Anterior cingulate cortex (tissue), 58 donors: ENCODE data around the gene ERCC8.
"Not testable (repeated sequence)": the region's sequence is repeated elsewhere in the genome, so short reads cannot be mapped to it uniquely, and the experiment has no call there.

Experiments used
- DNase-seq, 58 donors: peaks; one replicate each; lab custom pipeline; 2025; lab: John Stamatoyannopoulos, UW

The ERCC8 gene

DNA sequence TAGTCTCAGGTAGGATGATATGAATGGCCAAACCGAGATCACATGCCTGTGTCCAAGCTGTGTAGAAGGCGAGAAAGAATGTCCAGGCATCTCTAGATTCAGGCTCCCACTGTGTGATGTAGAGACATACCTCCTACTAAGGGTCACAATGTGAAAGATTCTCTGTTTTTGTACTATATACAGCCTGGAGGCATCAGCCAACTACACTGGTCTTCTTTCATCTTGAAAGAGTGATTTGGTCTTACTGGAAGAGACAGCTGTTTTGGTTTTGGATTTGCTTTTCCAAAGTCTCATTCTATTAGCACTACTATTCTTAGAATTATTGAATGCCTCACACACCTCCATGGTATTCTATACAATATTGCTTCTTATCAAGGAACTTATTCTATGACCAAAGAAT is 26.4 kb downstream of the ERCC8 start:
- no peak for DNase-seq

GRCh38 chr5:60916646-60917045 is 28.2 kb downstream of the ERCC8 start:
- no peak for DNase-seq

DNA sequence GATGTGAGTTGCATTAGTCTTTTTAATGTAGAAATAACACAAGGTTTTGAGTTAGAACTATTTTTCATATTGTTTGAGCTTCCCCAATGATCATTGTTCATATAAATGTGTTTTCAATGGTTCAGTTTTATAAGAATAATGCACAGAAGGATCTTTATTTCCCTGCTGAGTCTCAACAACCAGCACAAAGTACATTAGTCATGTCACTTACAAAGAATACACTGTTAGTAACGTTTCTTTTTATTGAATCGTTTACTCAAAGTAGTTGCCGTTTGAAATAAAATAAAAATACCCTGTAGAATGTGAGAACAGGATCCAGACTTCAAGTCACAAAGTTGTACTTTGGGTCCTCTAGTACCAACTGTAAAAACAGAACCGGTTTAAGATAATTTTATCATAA is 41.5 kb downstream of the ERCC8 start:
- DNase-seq = peak in 1 of 58 donors; percentile 13

DNA sequence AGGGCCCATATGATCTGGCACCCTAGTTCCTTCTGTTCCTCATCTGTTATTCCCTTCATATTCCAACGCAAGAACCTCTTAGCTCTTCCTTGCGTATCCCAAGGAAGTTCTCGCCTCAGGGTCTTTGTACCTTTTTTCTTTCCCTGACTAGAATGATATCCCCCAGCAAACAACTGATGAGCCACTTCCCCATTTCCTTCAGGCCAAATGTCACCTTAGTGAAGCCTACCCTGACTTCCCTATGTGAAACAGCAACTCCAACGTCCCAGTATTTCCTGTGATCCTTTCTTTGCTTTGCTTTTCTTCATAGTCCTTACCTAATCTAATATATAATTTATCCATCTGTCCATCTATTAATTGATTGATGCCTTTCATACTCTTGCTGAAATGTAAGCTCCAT is 47.9 kb downstream of the ERCC8 start:
- no peak for DNase-seq

- no peak for DNase-seq
Measured at GRCh38 chr5:60893521-60893920, 51.3 kb downstream of the ERCC8 start.

DNA sequence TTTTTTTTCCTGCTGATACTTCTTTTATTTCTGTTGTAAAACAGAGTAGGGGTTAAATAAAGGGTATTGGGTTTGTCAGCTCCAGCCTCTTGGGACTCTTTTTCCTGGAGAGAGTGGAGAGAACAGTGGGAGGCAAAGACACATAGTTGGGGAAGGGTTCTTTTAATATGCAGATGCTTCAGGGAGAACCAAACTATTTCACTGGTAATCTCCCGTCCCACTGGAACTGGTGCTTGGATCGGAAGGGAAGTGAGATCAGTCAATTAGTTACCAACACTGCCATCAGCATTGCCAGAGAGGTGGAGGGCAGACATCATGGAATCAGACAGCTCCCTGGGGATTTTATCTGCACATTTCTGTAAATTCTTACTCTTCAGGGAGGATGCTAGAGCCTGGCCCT is 53.2 kb downstream of the ERCC8 start:
- DNase-seq = no peak

GRCh38 chr5:60888359-60889061 is 56.4 kb downstream of the ERCC8 start:
- no peak for DNase-seq

- DNase-seq = no peak
Measured at GRCh38 chr5:60887746-60888145, 57.1 kb downstream of the ERCC8 start.

GRCh38 chr5:60887096-60887495 is 57.8 kb downstream of the ERCC8 start:
- no peak for DNase-seq

DNA sequence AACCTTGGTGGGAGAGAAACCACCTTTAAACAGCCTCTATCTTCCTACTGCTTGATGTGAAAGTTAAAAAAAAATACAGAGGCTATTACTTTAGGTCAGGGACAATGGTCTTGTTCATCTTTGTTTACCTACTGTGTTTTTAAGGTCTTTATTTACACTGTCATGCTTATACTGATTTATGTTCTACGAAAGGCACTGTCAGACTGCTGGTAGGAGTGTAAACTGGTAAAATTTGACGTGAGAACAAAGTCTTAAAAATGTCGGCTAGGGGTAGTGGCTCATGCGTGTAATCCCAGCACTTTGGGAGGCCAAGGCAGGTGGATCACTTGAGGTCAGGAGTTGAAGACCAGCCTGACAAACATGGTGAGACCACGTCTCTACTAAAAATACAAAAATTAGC is 58.7 kb downstream of the ERCC8 start:
- no peak for DNase-seq

DNA sequence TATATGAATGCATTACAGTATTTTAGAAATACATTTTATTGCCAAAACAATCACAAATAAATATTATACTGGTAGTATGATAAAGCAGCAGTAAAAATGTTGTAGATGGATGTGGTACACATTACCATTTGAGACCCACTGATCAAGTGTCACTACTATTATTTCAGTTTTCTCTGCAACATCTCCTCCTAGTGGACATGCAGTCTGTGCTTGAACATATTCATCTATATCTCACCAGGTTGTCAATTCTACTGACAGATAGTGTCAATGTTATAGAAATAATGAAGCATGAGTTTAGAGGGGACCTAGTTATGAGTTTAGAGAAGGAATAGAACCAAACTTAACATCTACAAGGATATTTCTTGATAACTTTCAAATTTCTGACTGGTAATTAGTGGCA is 61.6 kb downstream of the ERCC8 start:
- DNase-seq = no peak

- DNase-seq = no peak
Measured at GRCh38 chr5:60872892-60873291, 72.0 kb downstream of the ERCC8 start.

GRCh38 chr5:60870857-60871256 is 74.0 kb downstream of the ERCC8 start:
- no peak for DNase-seq

- not testable (repeated sequence) for DNase-seq
Measured at GRCh38 chr5:60860572-60860971, 84.3 kb downstream of the ERCC8 start.

GRCh38 chr5:60856066-60856465 is 88.8 kb downstream of the ERCC8 start:
- no peak for DNase-seq

DNA sequence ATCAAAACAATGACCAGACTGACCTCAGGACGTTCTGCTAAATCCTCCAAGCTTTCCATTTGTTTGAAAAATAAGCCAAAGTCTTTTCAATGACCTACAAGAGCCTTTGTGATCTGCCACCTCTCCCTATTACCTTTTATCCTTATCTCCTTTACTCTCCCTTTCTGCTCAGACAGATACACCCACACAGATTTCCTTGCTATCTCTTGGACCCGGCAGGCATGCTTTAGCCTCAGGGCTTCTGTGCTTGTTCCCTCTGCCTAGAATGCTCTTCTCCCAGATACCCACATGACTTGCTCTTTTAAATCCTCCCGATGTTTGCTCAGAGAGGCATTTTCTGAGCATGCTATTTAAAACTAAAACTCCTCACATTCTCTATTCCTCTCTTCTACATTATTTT is 91.9 kb downstream of the ERCC8 start:
- DNase-seq = no peak

DNA sequence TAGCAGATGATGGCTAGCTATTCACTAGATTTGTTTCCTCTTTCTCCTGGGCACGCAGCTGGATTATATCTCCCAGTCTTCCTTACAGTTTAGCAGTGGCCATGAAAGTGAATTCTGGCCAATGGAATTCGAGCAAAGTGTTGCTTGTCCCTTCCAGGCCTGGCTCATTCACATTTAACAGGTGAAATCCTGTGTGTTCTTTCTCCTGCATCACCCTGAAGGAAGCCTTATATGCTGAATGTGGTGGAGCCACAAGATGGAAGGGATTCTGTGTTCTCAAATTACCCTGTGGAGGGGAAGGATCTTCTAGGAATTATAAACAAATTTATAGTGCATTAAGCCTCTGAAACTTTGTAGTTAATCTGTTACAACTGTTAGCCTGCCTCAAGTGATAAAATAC is 92.6 kb downstream of the ERCC8 start:
- DNase-seq = no peak

DNA sequence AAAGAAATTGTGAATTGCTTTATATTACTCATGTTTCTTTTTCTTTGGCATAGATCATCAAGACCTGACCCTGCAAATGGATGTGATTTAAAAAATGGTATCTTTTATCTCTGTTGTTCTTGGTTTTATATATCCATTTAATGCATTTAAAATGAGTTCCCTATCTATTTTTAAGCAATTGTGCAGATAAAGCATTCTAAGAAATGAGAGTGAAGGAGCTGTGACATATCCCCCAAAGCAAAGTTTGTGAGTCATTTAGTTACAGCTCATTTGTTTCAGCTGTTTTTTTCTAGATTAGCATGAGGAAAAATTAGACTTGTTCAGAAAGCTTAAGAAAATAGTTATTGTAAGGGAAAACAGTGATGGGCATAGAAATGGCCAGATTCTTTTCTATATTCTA is 93.2 kb downstream of the ERCC8 start:
- no peak for DNase-seq

GRCh38 chr5:60846298-60846697 is 98.6 kb downstream of the ERCC8 start:
- no peak for DNase-seq

DNA sequence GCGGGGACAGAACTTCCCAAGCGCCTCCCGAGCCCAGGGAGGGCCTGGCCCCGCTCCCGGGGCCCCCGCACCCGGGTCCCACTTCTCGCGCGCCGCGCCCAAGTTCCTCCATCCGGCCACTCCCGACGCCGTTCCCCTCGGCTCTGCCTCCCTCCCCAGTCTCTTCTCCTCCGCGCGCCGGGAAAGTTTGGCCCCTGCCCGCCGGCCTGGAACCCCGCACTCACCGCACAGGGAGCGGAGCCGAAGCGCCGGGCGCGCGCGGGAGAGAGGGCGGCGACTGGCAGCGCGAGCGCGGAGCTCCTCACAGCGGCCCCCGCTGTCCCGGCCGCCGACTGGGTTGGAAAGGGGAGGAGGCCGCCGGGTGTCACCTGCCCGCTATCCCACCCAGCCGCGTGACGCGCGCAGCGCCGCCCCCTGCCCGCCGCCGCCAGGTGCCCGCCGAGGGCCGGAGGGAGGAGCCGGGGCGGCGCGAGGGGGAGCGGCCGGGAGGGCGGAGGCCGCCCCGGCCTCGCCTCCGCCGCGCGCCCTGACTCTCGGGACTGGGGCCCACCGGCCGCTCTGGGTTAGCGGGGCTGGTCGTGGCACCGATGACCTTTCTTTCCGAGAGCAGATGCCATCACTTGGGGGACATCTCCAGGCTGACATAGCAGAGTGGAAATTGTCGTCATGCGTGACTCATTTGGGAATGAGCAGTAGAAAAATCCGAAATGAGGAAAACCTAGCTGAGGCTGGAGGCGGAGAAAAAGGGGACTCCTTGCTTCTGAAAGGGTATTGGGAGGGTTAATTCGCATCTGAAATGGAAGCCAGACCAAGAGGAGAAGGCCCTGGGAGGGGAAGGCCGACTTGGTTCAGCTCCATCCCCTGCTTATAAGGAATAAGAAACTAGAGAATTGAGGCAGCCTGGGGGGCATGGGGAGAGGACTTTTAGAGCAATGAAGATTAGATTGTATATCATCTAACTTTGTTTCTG is 100.6 kb downstream of the ERCC8 start, which contains the start of gene ELOVL7:
ELOVL7 (minus strand) TSS at position 334 of the 970 bp plus-strand sequence. CDS start 56,872 bp downstream, outside the sequence.
- DNase-seq = peak in 55 of 58 donors; percentile 16 to 88 (median 54)

GRCh38 chr5:60843386-60843935 is 101.4 kb downstream of the ERCC8 start:
- peak in 23 of 58 donors; percentile 2 to 55 (median 21) for DNase-seq
